Endothelial cell of umbilical vein (primary cell): ENCODE results near the gene ZNF621. TPM values are rescaled to one million over a fixed set of nuclear protein-coding genes. Genes with fewer than 3 reads are reported as not detected.

Source experiments
- BruUV-seq: library from RNA; stranded (reverse); fragments of 400-500 nt; replicated peaks from 2 replicates; lab custom pipeline; 2021; lab: Mats Ljungman, UMichigan
- CTCF ChIA-PET: fragments of 300-600, 350-600 bp; sonication (Branson Sonifier 250); formaldehyde crosslinking; loops from one replicate; lab custom pipeline; 2021; ENCODE audit warnings: antibody characterized with exemption, inconsistent platforms; lab: Charles Lee
- POLR2A ChIA-PET: fragments of 300-600, 350-600 bp; sonication (Branson Sonifier 250); formaldehyde crosslinking; loops from one replicate; lab custom pipeline; 2021; ENCODE audit warnings: antibody characterized with exemption, inconsistent platforms; lab: Charles Lee
- DNase-seq: peaks from one replicate; pipeline ENCODE4 v3.0.0-alpha.2; 2011; ENCODE audit warnings: low read depth, low spot score
- FAIRE-seq: peaks from 2 replicates; lab custom pipeline; 2011; peaks lifted over from hg19 to GRCh38; lab: Jason Lieb, UNC
- H2AFZ ChIP-seq: 2 replicates; pipeline ENCODE4 v1.6.0; 2012; ENCODE audit warnings: low read depth, low read length, control low read depth, inconsistent platforms
- H3K27ac ChIP-seq: 2 replicates; pipeline ENCODE4 v1.5.1; 2011; ENCODE audit warnings: low read depth, mild to moderate bottlenecking, control low read depth, low read length, moderate library complexity; ENCODE audit not compliant: insufficient read depth
- H3K27me3 ChIP-seq, 2 experiments: 2 replicates each; pipeline versions ENCODE4 v1.6.0 to v1.6.1; 2011; ENCODE audit warnings: low read length in 2 of 2, mixed read lengths in 1 of 2; ENCODE audit not compliant: control insufficient read depth in 2 of 2, insufficient read depth in 2 of 2
- H3K36me3 ChIP-seq, 2 experiments: 2 replicates in 1 of 2; 3 replicates in 1 of 2; pipeline ENCODE4 v1.5.1; 2011; ENCODE audit warnings: low read length in 2 of 2, mild to moderate bottlenecking in 1 of 2, moderate library complexity in 1 of 2; ENCODE audit not compliant: control insufficient read depth in 2 of 2, insufficient read depth in 2 of 2; ENCODE audit errors: extremely low read depth in 1 of 2
- H3K4me1 ChIP-seq: 3 replicates; pipeline ENCODE4 v1.5.1; 2011; ENCODE audit warnings: mild to moderate bottlenecking, low read length; ENCODE audit not compliant: control insufficient read depth, insufficient read depth; ENCODE audit errors: extremely low read depth
- H3K4me2 ChIP-seq: 2 replicates; pipeline ENCODE4 v1.6.1; 2011; ENCODE audit warnings: low read length, control low read depth, mixed read lengths; ENCODE audit not compliant: insufficient read depth
- H3K4me3 ChIP-seq, 3 experiments: fragments of 200-600 bp in 1 of 3; sonication (generic), shearing (Covaris generic) in 1 of 3; replicated peaks in 1 of 3; 2 replicates each; pipeline ENCODE4 v1.5.1; 2011 to 2016; ENCODE audit warnings: control low read depth in 3 of 3, low read length in 3 of 3, mild to moderate bottlenecking in 2 of 3, inconsistent platforms in 1 of 3, low read depth in 1 of 3, moderate library complexity in 1 of 3; ENCODE audit not compliant: insufficient read depth in 1 of 3
- H3K79me2 ChIP-seq: 2 replicates; pipeline ENCODE4 v1.6.0; 2012; ENCODE audit warnings: low read length, inconsistent platforms; ENCODE audit not compliant: control insufficient read depth, insufficient read depth
- H3K9ac ChIP-seq: replicated peaks from 2 replicates; pipeline ENCODE3; 2011; ENCODE audit warnings: low read length, control low read depth; ENCODE audit not compliant: insufficient read depth; ENCODE audit errors: extremely low read depth
- H3K9me1 ChIP-seq: replicated peaks from 3 replicates; pipeline ENCODE4 v1.6.0; 2011; ENCODE audit warnings: mild to moderate bottlenecking, low read length; ENCODE audit not compliant: control insufficient read depth, insufficient read depth; ENCODE audit errors: extremely low read depth
- H3K9me3 ChIP-seq: replicated peaks from 2 replicates; pipeline ENCODE4 v1.5.1; 2012; ENCODE audit warnings: low read length, inconsistent platforms; ENCODE audit not compliant: control insufficient read depth, insufficient read depth
- H4K20me1 ChIP-seq: replicated peaks from 2 replicates; pipeline ENCODE3; 2011; ENCODE audit warnings: mild to moderate bottlenecking, low read length; ENCODE audit not compliant: control insufficient read depth, insufficient read depth; ENCODE audit errors: extremely low read depth
- CTCF ChIP-seq, 2 donors: IDR thresholded peaks; 1 replicate in 1 of 2; 2 replicates in 1 of 2; pipeline ENCODE4 v1.5.1; 2011; ENCODE audit warnings: low read length in 2 of 2, mild to moderate bottlenecking in 2 of 2, moderate library complexity in 2 of 2, control low read depth in 1 of 2, inconsistent platforms in 1 of 2, low read depth in 1 of 2; ENCODE audit not compliant: insufficient read depth in 1 of 2; ENCODE audit errors: extremely low read depth in 1 of 2
- EZH2 ChIP-seq: IDR thresholded peaks from 2 replicates; pipeline ENCODE4 v1.6.1; 2012; ENCODE audit warnings: borderline replicate concordance, low read depth, mild to moderate bottlenecking, moderate library complexity, low read length, inconsistent platforms; ENCODE audit not compliant: severe bottlenecking
- FOS ChIP-seq: IDR thresholded peaks from 2 replicates; pipeline ENCODE4 v1.6.1; 2011; ENCODE audit warnings: mild to moderate bottlenecking, low read length, moderate library complexity, borderline replicate concordance; ENCODE audit not compliant: insufficient read depth
- GATA2 ChIP-seq: IDR thresholded peaks from 2 replicates; pipeline ENCODE4 v1.7.0; 2011; ENCODE audit warnings: low read depth, mild to moderate bottlenecking, moderate library complexity, mixed read lengths, low read length; ENCODE audit not compliant: insufficient read length, insufficient read depth
- JUN ChIP-seq: IDR thresholded peaks from 2 replicates; pipeline ENCODE4 v1.6.1; 2011; ENCODE audit warnings: borderline replicate concordance, low read depth; ENCODE audit not compliant: insufficient read length, insufficient read depth
- MAX ChIP-seq: IDR thresholded peaks from 2 replicates; pipeline ENCODE4 v1.6.1; 2011; ENCODE audit not compliant: insufficient read depth, insufficient read length
- MYC ChIP-seq: IDR thresholded peaks from one replicate; pipeline ENCODE4 v1.6.1; 2011; ENCODE audit warnings: mild to moderate bottlenecking, low read depth, low read length
- POLR2A ChIP-seq: IDR thresholded peaks from 2 replicates; pipeline ENCODE4 v1.6.1; 2012; ENCODE audit warnings: low read depth, mild to moderate bottlenecking, control low read depth, low read length
- POLR2AphosphoS5 ChIP-seq: IDR thresholded peaks from 2 replicates; pipeline ENCODE4 v1.6.1; 2012; ENCODE audit warnings: low read depth, mild to moderate bottlenecking, control low read depth, low read length, moderate library complexity; ENCODE audit not compliant: insufficient read depth
- dilution Hi-C: fragments of 300-500 bp; cut with MboI; formaldehyde crosslinking; loops from one replicate; pipeline ENCODE4 v1.15.0; 2019; ENCODE audit warnings: low sequenced_read_pairs; ENCODE audit not compliant: extremely low pct_ligation_motif_present
- intact Hi-C: fragments of 100-400 bp; cut with micrococcal nuclease; formaldehyde crosslinking; loops from one replicate; pipeline ENCODE4 v1.10.0; 2022
- polyA plus RNA-seq, 4 experiments: library from polyadenylated mRNA; depleted of rRNA in 3 of 4; stranded (reverse) in 3 of 4; unstranded in 1 of 4; fragments of >200 nt; gene quantifications; 2 replicates each; pipeline versions ENCODE4 v1.2.1 to v1.2.3, GENCODE V29; 2011 to 2012; ENCODE audit warnings: missing spikeins in 1 of 4
- total RNA-seq: library from RNA; stranded (reverse); gene quantifications from 2 replicates; pipeline ENCODE4 v1.2.3, GENCODE V29; 2021

ZNF621 gene
- total and polyA plus RNA-seq, 2 donors (not counting 3 experiments of a cell fraction or from before 2014, with no cell fraction given): 8.5 to 22.5 TPM

- H3K9ac ChIP-seq: no peak overlapping the region
- H4K20me1 ChIP-seq: no peaks in the 10 kb centered on the region
- H3K36me3 ChIP-seq: no peaks in the 10 kb centered on the region
- dilution Hi-C loops: no loop called here
- no peaks in the 10 kb centered on the region for H3K9me3 ChIP-seq
- H3K27ac ChIP-seq: no peak overlapping the region
- DNase-seq (no peak), FAIRE-seq (no peak)
- TF ChIP-seq MAX: no peak
- no peak for TF ChIP-seq JUN
- TF ChIP-seq GATA2: no peak
- TF ChIP-seq MYC: no peak
- no peak for TF ChIP-seq FOS
- TF ChIP-seq EZH2: no peak
- no peak for TF ChIP-seq CTCF (IDR thresholded peaks at IDR 0.05; ENCODE audit: extremely low read depth in 1 of 2, insufficient read depth in 1 of 2, low read depth in 1 of 2, low read length in 2 of 2)
- TF ChIP-seq POLR2A: no peak
- no peak for TF ChIP-seq POLR2AphosphoS5
- no peak overlapping the region for H2AFZ ChIP-seq
- H3K27me3 ChIP-seq: peaks cover 0 to 3% of the 10 kb centered on the region in 2 experiments
- H3K4me1 ChIP-seq: no peaks in the 10 kb centered on the region
- ChIA-PET POLR2A (no interaction called here), CTCF (interaction anchor here (1.3 to 6.5 kb wide), 4 partner anchors 189 to 1299 kb away, joined by 3 to 91 read pairs (median 6); no protein-coding TSS in a partner anchor)
- H3K79me2 ChIP-seq: no peaks in the 10 kb centered on the region
- no peak overlapping the region for H3K4me2 ChIP-seq
- H3K4me3 ChIP-seq: no peak overlapping the region
- H3K9me1 ChIP-seq: no peaks in the 10 kb centered on the region
- intact Hi-C loops: loop anchor here (5.0 kb wide), 4 partner anchors 515 to 925 kb away; no protein-coding TSS in a partner anchor
- BruUV-seq: no TSS peak
Observed at GRCh38 chr3:40582401-40583027, 57.8 kb downstream of the ZNF621 start.
